HG03196 (cell line): Measurements from ENCODE around the gene TMEM145.
"Not testable (repeated sequence)": the region's sequence is repeated elsewhere in the genome, so short reads cannot be mapped to it uniquely, and the experiment has no call there.

Experiments used
- ATAC-seq: cut with Tn5 transposase; IDR thresholded peaks from one replicate; pipeline ENCODE4 v1.9.1; 2021; ENCODE audit not compliant: unreplicated experiment

The TMEM145 gene

DNA sequence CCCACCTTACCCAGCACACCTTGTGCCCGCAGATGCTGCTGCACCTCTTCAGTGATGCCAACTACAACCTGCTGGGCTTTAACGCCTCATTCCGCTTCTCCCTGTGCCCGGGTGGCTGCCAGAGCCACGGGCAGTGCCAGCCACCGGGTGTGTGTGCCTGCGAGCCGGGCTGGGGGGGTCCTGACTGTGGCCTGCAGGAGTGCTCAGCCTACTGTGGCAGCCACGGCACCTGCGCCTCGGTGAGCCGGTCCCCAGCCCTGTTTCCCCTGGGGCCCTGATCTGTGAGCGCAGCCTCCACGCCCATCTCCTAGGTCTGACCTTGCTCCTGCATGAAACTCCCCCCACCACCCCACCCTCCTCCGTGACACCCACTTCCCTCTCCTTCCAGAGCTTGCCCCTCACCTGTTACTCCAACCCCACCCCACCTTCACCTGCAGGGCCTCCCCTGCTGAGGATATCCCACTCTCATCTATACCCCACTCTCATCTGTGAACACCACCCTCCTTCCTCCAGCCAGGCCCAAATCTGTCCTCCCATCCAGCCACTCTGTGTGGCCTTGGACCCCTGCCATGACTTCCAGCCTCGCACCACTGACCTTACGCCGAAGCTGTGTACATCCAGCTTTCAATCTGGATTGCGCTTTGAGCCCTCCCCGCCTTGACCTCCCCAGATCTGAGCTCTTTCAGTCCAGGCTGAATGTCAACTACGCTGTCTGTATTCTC lies 21.0 kb downstream of the TMEM145 start:
- ATAC-seq: no peak

DNA sequence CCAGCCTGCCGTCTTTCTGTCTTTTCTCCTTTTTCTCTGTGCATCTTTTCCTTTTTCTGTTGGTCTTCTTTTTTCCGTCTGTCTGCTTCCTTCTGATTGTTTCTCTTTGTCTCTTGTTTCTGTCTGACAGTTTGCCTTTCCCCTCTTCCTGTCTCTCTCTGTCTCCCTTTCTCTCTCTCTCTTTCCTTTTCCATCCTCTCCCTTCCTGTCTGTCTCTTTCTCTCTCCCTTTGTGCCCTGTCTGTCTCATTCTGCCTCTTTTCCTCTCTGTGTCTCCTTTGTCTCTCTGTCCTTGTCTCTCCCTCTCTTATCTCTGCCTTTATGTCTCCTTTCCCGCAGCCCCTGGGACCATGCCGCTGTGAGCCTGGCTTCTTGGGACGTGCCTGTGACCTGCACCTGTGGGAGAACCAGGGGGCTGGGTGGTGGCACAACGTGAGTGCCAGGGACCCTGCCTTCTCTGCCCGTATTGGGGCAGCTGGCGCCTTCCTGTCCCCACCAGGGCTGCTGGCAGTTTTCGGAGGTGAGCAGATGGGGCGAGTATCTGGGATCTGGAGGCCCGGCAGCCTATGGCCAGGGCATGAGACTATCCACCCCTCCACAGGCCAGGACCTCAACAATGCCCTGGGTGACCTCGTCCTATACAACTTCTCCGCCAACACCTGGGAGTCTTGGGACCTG lies 21.7 kb downstream of the TMEM145 start:
- ATAC-seq: no peak

DNA sequence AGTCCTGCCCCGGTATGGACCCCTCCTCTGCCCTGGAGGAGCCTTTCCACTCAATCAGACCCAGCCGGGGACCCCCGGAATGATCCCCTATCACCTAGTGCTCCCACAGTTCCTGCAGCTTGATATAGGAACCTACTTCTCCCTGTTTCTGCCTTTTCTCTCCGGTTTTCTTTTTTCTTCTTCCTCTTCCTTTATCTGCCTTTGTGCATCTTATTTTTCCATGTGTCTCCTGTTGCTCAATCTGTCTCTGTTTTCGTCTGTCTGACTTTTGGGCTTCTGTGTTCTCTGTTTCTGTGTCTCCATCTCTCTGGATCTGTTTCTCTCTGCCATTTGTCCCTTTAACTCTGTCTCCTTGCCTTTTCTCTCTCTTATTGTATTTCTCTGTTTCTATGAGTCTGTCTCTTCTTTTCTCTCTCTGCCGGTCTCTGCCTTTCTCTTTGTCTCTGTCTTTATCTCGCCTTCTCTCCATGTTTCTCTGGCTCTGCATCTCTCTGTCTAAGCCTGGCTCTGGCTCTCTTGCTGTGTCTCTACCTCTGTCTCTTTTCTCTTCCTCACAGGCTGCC lies 22.3 kb downstream of the TMEM145 start:
- no peak for ATAC-seq

DNA sequence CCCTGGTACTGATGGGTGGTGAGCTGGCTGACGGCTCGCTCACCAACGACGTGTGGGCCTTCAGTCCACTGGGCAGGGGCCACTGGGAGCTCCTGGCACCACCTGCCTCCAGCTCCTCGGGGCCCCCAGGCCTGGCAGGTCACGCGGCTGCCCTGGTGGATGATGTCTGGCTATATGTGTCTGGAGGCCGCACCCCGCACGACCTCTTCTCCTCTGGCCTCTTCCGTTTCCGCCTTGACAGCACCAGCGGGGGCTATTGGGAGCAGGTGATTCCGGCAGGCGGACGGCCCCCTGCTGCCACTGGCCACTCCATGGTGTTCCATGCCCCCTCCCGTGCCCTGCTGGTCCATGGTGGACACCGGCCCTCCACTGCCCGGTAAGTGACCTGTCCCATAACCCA lies 22.9 kb downstream of the TMEM145 start:
- no peak for ATAC-seq

DNA sequence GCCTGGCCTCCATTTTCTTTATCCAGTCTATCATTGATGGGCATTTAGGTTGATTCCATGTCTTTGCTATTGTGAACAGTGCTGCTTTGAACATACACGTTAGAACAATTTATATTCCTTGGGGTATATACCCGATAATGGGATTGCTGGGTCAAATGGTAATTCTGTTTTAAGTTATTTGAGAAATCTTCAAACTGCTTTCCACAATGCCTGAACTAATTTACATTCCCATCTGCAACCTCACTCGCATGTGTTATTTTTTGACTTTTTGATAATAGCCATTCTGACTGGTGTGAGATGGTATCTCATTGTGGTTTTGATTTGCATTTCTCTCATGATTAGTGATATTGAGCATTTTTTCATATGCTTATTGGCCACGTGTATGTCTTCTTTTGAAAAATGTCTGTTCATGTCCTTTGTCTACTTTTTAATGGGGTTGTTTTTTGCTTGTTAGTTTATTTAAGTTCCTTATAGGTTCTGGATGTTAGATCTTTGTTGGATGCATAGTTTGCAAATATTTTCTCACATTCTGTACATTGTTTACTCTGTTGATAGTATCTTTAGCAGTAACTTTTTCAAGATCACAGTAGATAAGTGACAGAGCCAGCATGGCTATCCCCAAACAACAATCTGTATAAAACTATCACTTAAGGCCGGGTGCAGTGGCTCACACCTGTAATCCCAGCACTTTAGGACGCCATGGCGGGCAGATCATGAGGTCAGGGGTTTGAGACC lies 26.2 kb downstream of the TMEM145 start:
- not testable (repeated sequence) for ATAC-seq

DNA sequence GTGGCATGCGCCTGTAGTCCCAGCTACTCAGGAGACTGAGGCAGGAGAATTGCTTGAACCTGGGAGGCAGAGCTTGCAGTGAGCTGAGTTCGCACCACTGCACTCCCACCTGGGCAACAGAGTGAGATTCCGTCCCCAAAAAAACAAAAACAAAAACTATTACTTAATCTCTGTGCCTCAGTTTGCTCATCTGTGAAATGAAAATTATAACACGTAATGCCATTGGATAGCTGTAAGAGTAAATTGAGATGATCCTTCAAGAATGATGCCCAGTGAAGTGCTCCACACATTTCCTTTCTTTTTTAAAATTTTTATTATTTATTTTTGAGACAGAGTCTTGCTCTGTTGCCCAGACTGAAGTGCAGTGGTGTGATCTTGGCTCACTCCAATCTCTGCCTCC lies 26.8 kb downstream of the TMEM145 start:
- ATAC-seq: not testable (repeated sequence)

DNA sequence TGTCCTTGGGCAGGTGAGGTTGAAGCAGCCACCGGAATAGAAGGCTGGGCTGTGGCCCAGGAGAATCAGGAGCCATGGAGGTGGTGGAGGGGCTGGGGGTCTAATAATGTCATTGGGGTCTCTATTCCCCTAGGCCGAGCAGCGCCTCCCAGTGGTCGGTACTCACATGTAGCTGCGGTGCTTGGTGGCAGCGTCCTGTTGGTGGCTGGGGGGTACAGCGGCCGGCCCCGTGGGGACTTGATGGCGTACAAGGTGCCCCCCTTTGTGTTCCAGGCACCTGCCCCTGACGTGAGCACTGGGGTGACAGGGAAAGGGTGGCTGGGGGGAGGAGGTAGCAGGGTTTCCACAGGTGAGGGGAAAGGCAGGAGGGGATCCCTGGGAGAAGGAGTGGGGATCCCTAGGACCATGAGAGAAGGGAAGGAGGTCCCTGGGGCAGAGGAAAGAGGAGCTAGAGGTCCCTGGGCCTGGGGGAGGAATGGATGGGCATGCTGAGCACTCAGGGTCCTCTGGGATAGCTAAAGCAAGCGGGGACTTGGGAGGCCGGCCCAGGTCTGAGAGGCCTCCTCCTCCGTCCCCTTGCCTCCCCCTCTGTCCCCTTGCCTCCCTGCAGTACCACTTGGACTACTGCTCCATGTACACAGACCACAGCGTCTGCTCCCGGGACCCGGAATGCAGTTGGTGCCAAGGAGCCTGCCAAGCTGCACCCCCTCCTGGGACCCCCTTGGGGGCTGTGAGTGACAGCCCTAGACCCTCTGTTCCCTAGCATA lies 30.4 kb downstream of the TMEM145 start:
- ATAC-seq: no peak

DNA sequence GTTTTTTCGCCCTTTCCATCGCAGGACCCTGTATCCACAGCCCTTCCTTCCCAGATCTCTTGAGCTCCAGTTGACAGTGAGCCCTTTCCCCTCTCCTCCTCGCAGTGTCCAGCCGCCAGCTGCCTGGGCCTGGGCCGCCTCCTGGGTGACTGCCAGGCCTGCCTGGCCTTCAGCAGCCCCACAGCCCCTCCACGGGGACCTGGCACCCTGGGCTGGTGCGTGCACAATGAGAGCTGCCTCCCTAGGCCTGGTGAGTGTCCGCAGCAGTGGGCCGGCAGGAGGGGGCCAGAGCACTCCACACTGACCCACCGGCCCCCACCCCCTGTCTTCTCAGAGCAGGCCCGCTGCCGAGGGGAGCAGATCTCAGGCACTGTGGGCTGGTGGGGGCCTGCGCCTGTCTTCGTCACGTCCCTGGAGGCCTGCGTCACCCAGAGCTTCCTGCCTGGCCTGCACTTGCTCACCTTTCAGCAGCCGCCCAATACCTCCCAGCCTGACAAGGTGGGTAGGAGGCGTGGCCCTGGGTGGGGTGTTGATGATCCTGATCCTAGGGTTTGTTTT lies 31.3 kb downstream of the TMEM145 start:
- no peak for ATAC-seq

DNA sequence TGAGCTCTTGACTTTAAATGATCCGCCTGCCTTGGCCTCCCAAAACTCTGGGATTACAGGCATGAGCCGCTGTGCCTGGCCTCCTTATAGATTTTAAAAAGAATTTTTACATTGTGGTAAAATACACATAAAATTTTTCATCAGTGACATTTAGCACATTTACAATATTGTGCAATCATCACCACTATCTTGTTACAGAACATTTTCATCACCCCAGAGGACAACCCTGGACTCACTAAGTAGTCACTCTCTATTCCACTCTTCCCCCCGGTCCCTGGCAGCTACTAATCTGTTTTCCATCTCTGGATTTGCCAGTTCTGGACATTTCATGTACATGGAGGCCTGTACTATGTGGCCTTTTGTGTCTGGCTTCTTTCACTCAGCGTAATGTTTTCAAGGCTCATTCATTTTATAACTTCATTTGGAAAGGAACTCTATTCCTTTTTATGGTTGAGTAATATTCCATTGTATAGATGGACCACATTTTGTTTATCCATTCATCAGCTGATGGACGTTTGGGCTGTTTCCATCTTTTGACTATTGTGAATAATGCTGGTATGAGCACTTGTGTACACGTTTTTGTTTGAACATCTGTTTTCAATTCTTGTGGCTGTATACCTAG lies 32.2 kb downstream of the TMEM145 start:
- ATAC-seq: no peak

DNA sequence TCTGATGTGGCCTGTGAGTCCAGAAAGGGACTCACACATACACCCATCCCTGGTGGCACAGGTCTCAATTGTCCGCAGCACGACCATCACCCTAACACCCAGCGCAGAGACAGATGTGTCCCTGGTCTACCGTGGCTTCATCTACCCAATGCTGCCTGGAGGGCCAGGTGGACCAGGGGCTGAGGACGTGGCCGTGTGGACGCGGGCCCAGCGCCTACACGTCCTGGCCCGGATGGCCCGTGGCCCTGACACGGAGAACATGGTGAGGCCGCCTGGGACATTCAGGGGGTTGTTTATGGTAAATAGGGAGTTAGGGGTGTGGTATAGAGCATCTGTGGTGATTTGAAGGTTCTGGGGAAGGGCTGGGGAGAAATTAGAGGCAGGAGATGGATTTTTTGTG lies 35.1 kb downstream of the TMEM145 start:
- ATAC-seq: no peak

DNA sequence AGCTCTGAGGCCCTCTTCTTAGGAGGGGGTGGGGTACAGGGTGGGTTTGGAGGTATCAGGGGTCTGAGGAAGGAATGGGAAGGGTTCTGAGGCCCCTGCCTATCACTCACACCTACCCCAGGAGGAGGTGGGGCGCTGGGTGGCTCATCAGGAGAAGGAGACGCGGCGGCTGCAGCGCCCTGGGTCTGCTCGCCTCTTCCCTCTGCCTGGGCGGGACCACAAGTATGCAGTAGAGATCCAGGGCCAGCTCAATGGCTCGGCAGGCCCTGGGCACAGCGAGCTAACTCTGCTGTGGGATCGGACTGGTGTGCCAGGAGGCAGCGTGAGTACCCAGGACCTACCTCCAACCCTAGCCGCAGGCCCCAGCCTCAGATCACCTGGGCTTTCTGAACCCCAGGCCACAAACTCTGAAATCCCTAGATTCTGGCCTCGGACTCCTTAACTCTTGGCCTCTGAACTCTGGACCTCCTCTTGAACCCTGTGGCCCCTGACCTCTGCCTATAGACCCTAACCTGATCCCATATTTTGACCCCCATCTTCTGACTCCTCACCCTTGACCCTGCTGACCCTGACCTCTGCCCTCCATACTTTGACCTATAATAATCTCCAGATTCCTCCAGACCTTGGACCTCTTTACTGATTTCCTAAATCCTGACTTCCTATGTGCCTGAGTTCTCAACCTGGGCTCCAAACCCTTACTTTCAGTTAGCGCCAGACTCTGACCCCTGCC lies 36.4 kb downstream of the TMEM145 start:
- no peak for ATAC-seq

DNA sequence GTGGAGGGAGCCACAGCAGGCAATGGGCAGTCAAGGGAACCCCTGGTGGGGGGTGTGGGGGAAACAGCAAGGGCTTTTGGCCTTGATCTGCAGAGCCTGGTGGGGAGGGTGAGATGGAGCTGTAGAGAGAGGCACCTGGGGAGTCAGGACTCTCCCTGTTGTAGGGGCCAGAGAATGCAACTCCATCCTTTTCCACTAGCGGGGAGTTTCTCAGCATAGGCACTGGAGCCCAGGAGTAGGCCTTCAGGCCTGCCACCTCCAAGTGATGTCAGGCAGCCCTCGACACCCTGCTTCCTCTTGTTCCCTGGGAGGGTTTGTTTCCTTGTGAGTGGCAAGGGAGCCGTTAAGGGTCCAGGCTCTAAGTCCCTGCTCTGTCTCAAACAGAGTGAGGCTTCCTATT lies 37.3 kb downstream of the TMEM145 start:
- ATAC-seq: no peak

DNA sequence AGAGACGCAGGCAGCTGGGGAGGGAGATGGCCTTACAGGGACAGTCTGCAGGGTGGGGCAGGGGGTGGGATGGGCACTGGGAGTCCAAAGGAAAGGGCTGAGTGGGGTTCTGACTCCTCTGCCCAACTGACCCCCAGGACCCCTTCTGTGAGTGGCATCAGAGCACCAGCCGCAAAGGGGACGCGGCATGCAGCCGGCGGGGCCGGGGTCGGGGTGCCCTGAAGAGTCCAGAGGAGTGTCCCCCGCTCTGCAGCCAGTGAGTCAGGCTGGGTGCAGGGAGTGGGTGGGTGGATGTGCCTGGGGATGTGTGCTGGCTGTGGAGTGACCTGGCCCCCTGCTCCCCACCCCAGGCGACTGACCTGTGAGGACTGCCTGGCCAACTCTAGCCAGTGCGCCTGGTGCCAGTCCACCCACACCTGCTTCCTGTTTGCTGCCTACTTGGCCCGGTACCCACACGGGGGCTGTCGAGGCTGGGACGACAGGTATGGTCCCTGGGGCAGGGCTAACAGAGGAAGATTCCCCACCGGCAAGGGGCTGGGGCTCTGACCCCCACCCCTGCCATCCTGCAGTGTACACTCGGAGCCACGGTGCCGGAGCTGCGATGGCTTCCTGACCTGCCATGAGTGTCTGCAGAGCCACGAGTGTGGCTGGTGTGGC lies 38.1 kb downstream of the TMEM145 start:
- ATAC-seq: no peak

DNA sequence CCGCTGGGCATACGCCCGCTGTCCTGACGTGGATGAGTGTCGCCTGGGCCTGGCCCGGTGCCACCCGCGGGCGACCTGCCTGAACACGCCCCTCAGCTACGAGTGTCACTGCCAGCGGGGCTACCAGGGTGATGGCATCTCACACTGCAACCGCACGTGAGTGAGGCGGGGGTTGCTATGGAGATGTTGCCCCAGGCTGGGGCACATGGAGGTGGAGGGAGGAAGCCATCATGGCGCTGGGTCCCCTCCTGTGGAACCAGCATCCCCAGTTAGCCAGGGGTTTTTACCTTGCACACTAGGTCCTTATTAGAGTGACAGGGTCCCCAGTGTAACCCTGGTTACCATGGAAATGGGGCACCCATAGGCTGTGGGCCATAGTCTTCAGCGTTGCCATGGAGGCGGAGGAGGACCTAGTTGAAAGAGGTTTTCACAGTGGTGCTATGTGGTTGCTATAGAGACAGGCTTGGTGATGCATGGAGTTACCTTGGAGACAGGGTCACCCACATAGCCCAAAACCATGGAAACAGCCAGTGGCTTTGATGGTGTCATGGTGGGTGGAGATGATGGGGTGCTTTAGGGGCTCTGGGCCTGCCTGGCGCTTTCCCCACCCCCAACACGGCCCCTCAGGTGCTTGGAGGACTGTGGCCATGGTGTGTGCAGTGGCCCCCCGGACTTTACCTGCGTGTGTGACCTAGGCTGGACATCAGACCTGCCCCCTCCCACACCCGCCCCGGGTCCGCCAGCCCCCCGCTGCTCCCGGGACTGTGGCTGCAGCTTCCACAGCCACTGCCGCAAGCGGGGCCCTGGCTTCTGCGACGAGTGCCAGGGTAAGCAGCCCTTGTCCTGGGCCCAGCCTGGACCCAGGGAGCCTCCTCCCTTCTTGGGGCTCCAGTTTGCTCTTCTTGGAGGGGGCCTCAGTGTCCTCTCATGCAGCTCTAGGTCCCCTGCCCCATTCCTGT lies 39.5 kb downstream of the TMEM145 start:
- ATAC-seq: no peak

DNA sequence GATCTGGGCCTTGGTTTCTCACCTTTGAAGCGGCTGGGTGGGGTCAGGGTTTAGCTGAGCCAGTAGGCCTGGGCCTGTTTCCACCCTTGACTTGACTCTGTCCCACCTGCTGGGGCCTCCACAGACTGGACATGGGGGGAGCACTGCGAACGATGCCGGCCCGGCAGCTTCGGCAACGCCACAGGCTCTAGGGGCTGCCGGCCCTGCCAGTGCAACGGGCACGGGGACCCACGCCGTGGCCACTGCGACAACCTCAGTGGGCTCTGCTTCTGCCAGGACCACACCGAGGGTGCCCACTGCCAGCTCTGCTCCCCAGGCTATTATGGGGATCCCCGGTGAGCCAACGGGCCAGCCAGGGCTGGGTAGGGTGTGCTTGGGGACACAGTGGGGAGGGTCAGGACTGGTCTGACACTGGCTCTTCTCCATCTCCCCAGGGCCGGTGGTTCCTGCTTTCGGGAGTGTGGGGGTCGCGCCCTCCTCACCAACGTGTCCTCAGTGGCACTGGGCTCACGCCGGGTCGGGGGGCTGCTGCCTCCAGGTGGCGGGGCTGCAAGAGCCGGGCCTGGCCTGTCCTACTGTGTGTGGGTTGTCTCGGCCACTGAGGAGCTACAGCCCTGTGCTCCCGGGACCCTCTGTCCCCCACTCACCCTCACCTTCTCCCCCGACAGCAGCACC lies 40.4 kb downstream of the TMEM145 start:
- no peak for ATAC-seq

DNA sequence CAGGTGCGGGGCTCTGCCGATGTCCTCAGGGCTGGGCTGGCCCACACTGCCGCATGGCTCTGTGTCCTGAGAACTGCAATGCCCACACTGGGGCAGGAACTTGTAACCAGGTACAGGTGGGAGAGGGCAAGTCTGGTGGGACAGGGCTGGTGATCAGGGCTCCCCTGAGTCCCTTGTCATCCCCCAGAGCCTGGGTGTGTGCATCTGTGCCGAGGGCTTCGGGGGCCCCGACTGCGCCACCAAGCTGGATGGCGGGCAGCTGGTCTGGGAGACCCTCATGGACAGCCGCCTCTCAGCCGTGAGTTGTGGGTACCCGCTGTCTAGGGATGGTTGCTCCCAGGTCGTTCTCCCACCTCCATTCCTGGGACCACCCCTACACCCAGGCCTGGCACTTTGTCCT lies 42.8 kb downstream of the TMEM145 start:
- ATAC-seq: no peak

DNA sequence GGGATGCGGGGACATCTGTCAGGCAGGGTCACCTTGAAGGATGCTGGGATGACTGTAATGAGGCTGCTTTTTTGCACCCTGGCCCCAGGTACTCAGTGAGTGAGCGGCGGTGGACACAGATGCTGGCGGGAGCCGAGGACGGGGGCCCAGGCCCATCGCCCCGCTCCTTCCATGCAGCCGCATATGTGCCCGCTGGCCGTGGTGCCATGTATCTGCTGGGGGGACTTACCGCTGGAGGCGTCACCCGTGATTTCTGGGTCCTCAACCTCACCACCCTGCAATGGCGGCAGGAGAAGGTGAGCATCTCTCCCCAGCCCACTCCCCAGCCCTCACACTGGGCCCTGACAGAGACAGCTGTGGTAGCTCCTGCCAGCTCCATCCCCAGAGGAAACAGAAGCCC lies 43.6 kb downstream of the TMEM145 start:
- ATAC-seq: no peak
